NT2/D1 (cell line): Measurements from ENCODE around the gene KCNE1.

Experiments used
- DNase-seq: peaks from one replicate; pipeline ENCODE4 v3.0.0-alpha.2; 2011; ENCODE audit warnings: low read depth, low spot score
- H3K27me3 ChIP-seq: 2 replicates; pipeline ENCODE4 v1.6.0; 2011; ENCODE audit warnings: mild to moderate bottlenecking; ENCODE audit not compliant: insufficient read length, insufficient read depth
- H3K36me3 ChIP-seq: 2 replicates; pipeline ENCODE4 v1.6.1; 2011; ENCODE audit warnings: mild to moderate bottlenecking, low read length, mixed read lengths; ENCODE audit not compliant: insufficient read depth, insufficient read length
- H3K4me1 ChIP-seq: 2 replicates; pipeline ENCODE4 v1.5.1; 2011; ENCODE audit not compliant: insufficient read depth, insufficient read length
- H3K4me3 ChIP-seq: 2 replicates; pipeline ENCODE4 v1.5.1; 2011; ENCODE audit warnings: low read depth; ENCODE audit not compliant: insufficient read length
- H3K9ac ChIP-seq: 2 replicates; pipeline ENCODE4 v1.6.0; 2011; ENCODE audit warnings: low read depth; ENCODE audit not compliant: insufficient read length
- H3K9me3 ChIP-seq: 2 replicates; pipeline ENCODE4 v1.5.1; 2011; ENCODE audit warnings: mild to moderate bottlenecking, low read length; ENCODE audit not compliant: insufficient read depth
- SUZ12 ChIP-seq: IDR thresholded peaks from 2 replicates; pipeline ENCODE4 v1.6.1; 2011; ENCODE audit not compliant: insufficient read length, insufficient read depth; ENCODE audit errors: extremely low read depth
- YY1 ChIP-seq: IDR thresholded peaks from 2 replicates; pipeline ENCODE4 v1.6.1; 2011; ENCODE audit not compliant: insufficient read length, insufficient read depth
- ZNF274 ChIP-seq: IDR thresholded peaks from 2 replicates; pipeline ENCODE4 v1.6.1; 2011; ENCODE audit warnings: mild to moderate bottlenecking, low read depth, low read length

Gene KCNE1

GRCh38 chr21:34524646-34525601, 12.9 kb upstream of the KCNE1 start:
- H3K9ac ChIP-seq: peak overlapping the region; percentile 71
- H3K9me3 ChIP-seq: 0 out of 2 replicates have a peak, but pooled peaks cover 9% of the 10 kb centered on the region
- H3K4me3 ChIP-seq: peak overlapping the region; percentile 40
- peaks cover 50% of the 10 kb centered on the region for H3K36me3 ChIP-seq
- no peak for DNase-seq
- peaks cover 11% of the 10 kb centered on the region for H3K4me1 ChIP-seq
- TF ChIP-seq YY1: no peak
- TF ChIP-seq ZNF274: no peak
- TF ChIP-seq SUZ12: no peak
- H3K27me3 ChIP-seq: no peaks in the 10 kb centered on the region

GRCh38 chr21:34523019-34523555, 11.1 kb upstream of the KCNE1 start:
- Histone ChIP-seq H3K9me3 (0 out of 2 replicates have a peak, but pooled peaks cover 10% of the 10 kb centered on the region), H3K27me3 (no peaks in the 10 kb centered on the region), H3K4me1 (peaks cover 11% of the 10 kb centered on the region), H3K36me3 (peaks cover 67% of the 10 kb centered on the region), H3K9ac (peak overlapping the region; percentile 6), H3K4me3 (no peak overlapping the region)
- no peak for DNase-seq
- no peak for TF ChIP-seq YY1

GRCh38 chr21:34522284-34522683, 10.3 kb upstream of the KCNE1 start:
- Histone ChIP-seq H3K36me3 (peaks cover 75% of the 10 kb centered on the region), H3K4me1 (peaks cover 11% of the 10 kb centered on the region), H3K9me3 (0 out of 2 replicates have a peak, but pooled peaks cover 10% of the 10 kb centered on the region), H3K27me3 (no peaks in the 10 kb centered on the region), H3K4me3 (no peak overlapping the region), H3K9ac (peak overlapping the region; percentile 23)
- TF ChIP-seq SUZ12: no peak
- TF ChIP-seq YY1: no peak
- no peak for TF ChIP-seq ZNF274
- DNase-seq: no peak

- H3K4me1 ChIP-seq: peaks cover 11% of the 10 kb centered on the region
- peaks cover 82% of the 10 kb centered on the region for H3K36me3 ChIP-seq
- no peak for TF ChIP-seq SUZ12
- no peak for TF ChIP-seq YY1
- TF ChIP-seq ZNF274: no peak
- no peak overlapping the region for H3K9ac ChIP-seq
- H3K27me3 ChIP-seq: no peaks in the 10 kb centered on the region
- H3K4me3 ChIP-seq: no peak overlapping the region
- H3K9me3 ChIP-seq: 0 out of 2 replicates have a peak, but pooled peaks cover 10% of the 10 kb centered on the region
- no peak for DNase-seq
Measured at GRCh38 chr21:34521561-34521960, 9.6 kb upstream of the KCNE1 start.

- no peak for TF ChIP-seq ZNF274
- no peak for TF ChIP-seq YY1
- no peak for TF ChIP-seq SUZ12
- no peak overlapping the region for H3K4me3 ChIP-seq
- no peak overlapping the region for H3K9ac ChIP-seq
- peaks cover 11% of the 10 kb centered on the region for H3K4me1 ChIP-seq
- 0 out of 2 replicates have a peak, but pooled peaks cover 10% of the 10 kb centered on the region for H3K9me3 ChIP-seq
- peaks cover 88% of the 10 kb centered on the region for H3K36me3 ChIP-seq
- no peaks in the 10 kb centered on the region for H3K27me3 ChIP-seq
- no peak for DNase-seq
Measured at GRCh38 chr21:34520764-34521508, 8.9 kb upstream of the KCNE1 start.

GRCh38 chr21:34520281-34520680, 8.3 kb upstream of the KCNE1 start:
- TF ChIP-seq YY1: no peak
- TF ChIP-seq SUZ12: no peak
- no peak for TF ChIP-seq ZNF274
- Histone ChIP-seq H3K4me3 (no peak overlapping the region), H3K36me3 (peaks cover 95% of the 10 kb centered on the region), H3K9me3 (0 out of 2 replicates have a peak, but pooled peaks cover 10% of the 10 kb centered on the region), H3K4me1 (peaks cover 11% of the 10 kb centered on the region), H3K27me3 (no peaks in the 10 kb centered on the region), H3K9ac (no peak overlapping the region)
- no peak for DNase-seq
